HepG2 (cell line): Measurements from ENCODE around the gene NKD1. TPM values are rescaled to one million over a fixed set of nuclear protein-coding genes. Genes with fewer than 3 reads are reported as not detected.
A peak's percentile ranks its signal among the peaks of the same experiment; 100 is the strongest.

Experiments used
- ATAC-seq: fragments of 200-7000 bp; cut with Tn5 transposase; 3 replicates; pipeline ENCODE4 v1.9.1; 2020; ENCODE audit warnings: mild to moderate bottlenecking, moderate library complexity
- BruUV-seq: library from RNA; stranded (reverse); fragments of 400-500 nt; replicated peaks from 2 replicates; lab custom pipeline; 2021; lab: Mats Ljungman, UMichigan
- CTCF ChIA-PET: fragments of 300-600 bp; formaldehyde crosslinking; extraction: SDS; loops from one replicate; lab custom pipeline; 2021; ENCODE audit warnings: low total read pairs, inconsistent platforms, low intra/inter-chr PET ratio; lab: Yijun Ruan, JAX
- POLR2A ChIA-PET: fragments of 350-600 bp; sonication (Branson Sonifier 250); formaldehyde crosslinking; loops from one replicate; lab custom pipeline; 2020; ENCODE audit warnings: antibody characterized with exemption, inconsistent platforms; lab: Yijun Ruan, JAX
- DNase-seq: peaks from one replicate; pipeline ENCODE4 v3.0.0-alpha.2; 2015; ENCODE audit warnings: low spot score
- FAIRE-seq: peaks from 3 replicates; lab custom pipeline; 2011; peaks lifted over from hg19 to GRCh38; lab: Jason Lieb, UNC
- H2AFZ ChIP-seq: one replicate; pipeline ENCODE4 v1.6.1; 2011; ENCODE audit warnings: low read length, inconsistent platforms
- H3K27ac ChIP-seq: fragments of 300-600 bp; 3 replicates; pipeline ENCODE4 v1.8.0; 2011; ENCODE audit warnings: mixed run types, mild to moderate bottlenecking, mixed read lengths, low read length, inconsistent platforms; ENCODE audit not compliant: insufficient read depth; ENCODE audit errors: extremely low read length
- H3K27me3 ChIP-seq, 2 experiments: fragments of 200-600 bp in 1 of 2; 2 replicates in 1 of 2; 3 replicates in 1 of 2; pipeline versions ENCODE4 v1.6.0 to v1.8.0; 2011; ENCODE audit warnings: low read length in 2 of 2, mild to moderate bottlenecking in 2 of 2, moderate library complexity in 2 of 2, inconsistent platforms in 1 of 2; ENCODE audit not compliant: insufficient read depth in 2 of 2, control insufficient read depth in 1 of 2
- H3K36me3 ChIP-seq, 2 experiments: fragments of 200-600 bp in 1 of 2; replicated peaks in 1 of 2; 2 replicates in 1 of 2; 3 replicates in 1 of 2; pipeline versions ENCODE4 v1.5.1 to v1.8.0; 2011; ENCODE audit warnings: low read length in 2 of 2, inconsistent platforms in 1 of 2; ENCODE audit not compliant: insufficient read depth in 2 of 2, control insufficient read depth in 1 of 2
- H3K4me1 ChIP-seq: 2 replicates; pipeline ENCODE4 v1.5.1; 2012; ENCODE audit warnings: low read length, inconsistent platforms; ENCODE audit not compliant: insufficient read depth
- H3K4me2 ChIP-seq: 2 replicates; pipeline ENCODE4 v1.6.0; 2011; ENCODE audit warnings: low read depth, low read length, inconsistent platforms
- H3K4me3 ChIP-seq, 3 experiments: fragments of 200-600 bp in 1 of 3; sonication (generic), shearing (Covaris generic) in 1 of 3; replicated peaks in 1 of 3; 2 replicates each; pipeline ENCODE4 v1.5.1; 2011 to 2016; ENCODE audit warnings: low read length in 3 of 3, inconsistent platforms in 2 of 3, low read depth in 2 of 3, mild to moderate bottlenecking in 2 of 3, control low read depth in 1 of 3, mixed read lengths in 1 of 3; ENCODE audit not compliant: insufficient read depth in 1 of 3
- H3K79me2 ChIP-seq: one replicate; pipeline ENCODE4 v1.6.1; 2011; ENCODE audit warnings: low read length, inconsistent platforms; ENCODE audit not compliant: insufficient read depth
- H3K9ac ChIP-seq: 2 replicates; pipeline ENCODE4 v1.6.0; 2011; ENCODE audit warnings: mild to moderate bottlenecking, low read depth, low read length, inconsistent platforms; ENCODE audit not compliant: insufficient read depth
- H3K9me3 ChIP-seq: 2 replicates; pipeline ENCODE4 v1.5.1; 2012; ENCODE audit warnings: mild to moderate bottlenecking, low read length
- H4K20me1 ChIP-seq: 2 replicates; pipeline ENCODE4 v1.6.0; 2011; ENCODE audit warnings: inconsistent platforms, mild to moderate bottlenecking, low read length, moderate library complexity; ENCODE audit not compliant: insufficient read depth
- CCAR2 ChIP-seq: fragments of 200-400 bp; formaldehyde crosslinking; optimal IDR thresholded peaks from 2 replicates; pipeline ENCODE3; 2018; ENCODE audit warnings: low read depth, mild to moderate bottlenecking, low read length, moderate library complexity
- CSRNP1 ChIP-seq: sonication (generic); formaldehyde crosslinking; IDR thresholded peaks from 2 replicates; pipeline ENCODE4 v1.8.1; 2023; ENCODE audit warnings: mild to moderate bottlenecking, missing genetic modification reagents
- FLYWCH1 ChIP-seq: sonication (generic); formaldehyde crosslinking; IDR thresholded peaks from 2 replicates; pipeline ENCODE4 v1.8.1; 2023; ENCODE audit warnings: mild to moderate bottlenecking, missing genetic modification reagents
- HNRNPH1 ChIP-seq: fragments of 200-400 bp; formaldehyde crosslinking; optimal IDR thresholded peaks from 2 replicates; pipeline ENCODE3; 2017; ENCODE audit warnings: mild to moderate bottlenecking, low read depth, low read length
- MAX ChIP-seq: IDR thresholded peaks from 2 replicates; pipeline ENCODE4 v1.6.1; 2012; ENCODE audit warnings: inconsistent platforms
- NBN ChIP-seq: fragments of 450-650 bp; conservative IDR thresholded peaks from 2 replicates; pipeline ENCODE4 v1.6.1; 2017
- PCBP2 ChIP-seq: fragments of 200-400 bp; formaldehyde crosslinking; optimal IDR thresholded peaks from 2 replicates; pipeline ENCODE3; 2018; ENCODE audit warnings: low read length, low read depth; ENCODE audit not compliant: poor library complexity, severe bottlenecking
- POLR2G ChIP-seq: fragments of 200-400 bp; formaldehyde crosslinking; IDR thresholded peaks from 2 replicates; pipeline ENCODE4 v1.6.1; 2018; ENCODE audit warnings: mild to moderate bottlenecking, low read depth, low read length, moderate library complexity
- RBM39 ChIP-seq: fragments of 200-400 bp; formaldehyde crosslinking; IDR thresholded peaks from one replicate; pipeline ENCODE4 v1.6.1; 2018; ENCODE audit warnings: antibody characterized with exemption, mild to moderate bottlenecking, low read depth, low read length; ENCODE audit not compliant: poor library complexity, severe bottlenecking
- RFXANK ChIP-seq: IDR thresholded peaks from 2 replicates; pipeline ENCODE4 v1.6.1; 2016
- U2AF1 ChIP-seq: fragments of 200-400 bp; formaldehyde crosslinking; optimal IDR thresholded peaks from 2 replicates; pipeline ENCODE3; 2017; ENCODE audit warnings: mild to moderate bottlenecking, low read depth, low read length
- YEATS2 ChIP-seq: sonication (generic); formaldehyde crosslinking; IDR thresholded peaks from 2 replicates; pipeline ENCODE4 v1.4.0; 2020; ENCODE audit warnings: missing genetic modification reagents, borderline replicate concordance
- ZHX1 ChIP-seq: sonication (generic); formaldehyde crosslinking; IDR thresholded peaks from 2 replicates; pipeline ENCODE4 v1.8.1; 2022; ENCODE audit warnings: low read depth, mild to moderate bottlenecking, missing genetic modification reagents
- ZNF274 ChIP-seq: sonication (generic); formaldehyde crosslinking; IDR thresholded peaks from 2 replicates; pipeline ENCODE4 v1.5.1; 2020; ENCODE audit warnings: mild to moderate bottlenecking, missing genetic modification reagents
- ZNF431 ChIP-seq: sonication (generic); formaldehyde crosslinking; IDR thresholded peaks from 2 replicates; pipeline ENCODE4 v1.9.0; 2022; ENCODE audit warnings: missing genetic modification reagents, low read depth, mild to moderate bottlenecking, borderline replicate concordance
- ZNF576 ChIP-seq: sonication (generic); formaldehyde crosslinking; IDR thresholded peaks from 2 replicates; pipeline ENCODE4 v1.4.0; 2020; ENCODE audit warnings: mild to moderate bottlenecking, missing genetic modification reagents
- ZNF784 ChIP-seq: sonication (generic); formaldehyde crosslinking; IDR thresholded peaks from 2 replicates; pipeline ENCODE4 v1.5.1; 2020; ENCODE audit warnings: missing genetic modification reagents, mild to moderate bottlenecking, borderline replicate concordance
- WGBS: methylation state at CpG from one replicate; pipeline ENCODE4 v1.1.6; 2017; ENCODE audit warnings: low lambda C conversion rate; 5-methylcytosine and 5-hydroxymethylcytosine counted together
- in situ Hi-C: cut with HindIII; loops from 2 replicates; pipeline ENCODE4 v1.10.0; 2017; ENCODE audit warnings: low pct_unique_long_range_greater_than_20kb; ENCODE audit not compliant: extremely low pct_ligation_motif_present
- intact Hi-C: fragments of 100-400 bp; cut with micrococcal nuclease; formaldehyde crosslinking; loops from one replicate; pipeline ENCODE4 v1.10.0; 2022; ENCODE audit not compliant: unreplicated experiment
- polyA plus RNA-seq, 8 experiments: library from polyadenylated mRNA; depleted of rRNA in 3 of 8; stranded (reverse) in 7 of 8; unstranded in 1 of 8; fragments of >200 nt; fragmentation: Illumina TruSeq in 4 of 8; extraction: Trizol in 4 of 8; gene quantifications; 2 replicates each; pipeline versions ENCODE4 v1.2.1 to v1.2.3, GENCODE V29; 2011 to 2016; ENCODE audit warnings: low read depth in 4 of 8, missing spikeins in 1 of 8, mixed read lengths in 1 of 8; ENCODE audit not compliant: insufficient read depth in 1 of 8
- total RNA-seq, 5 experiments: library from RNA; depleted of rRNA; stranded (reverse); fragments of >200 nt; fragmentation: Illumina TruSeq; extraction: Trizol; gene quantifications; 2 replicates each; pipeline ENCODE4 v1.2.3, GENCODE V29; 2016; ENCODE audit warnings: low read depth in 1 of 5

The NKD1 gene
- total and polyA plus RNA-seq, 2 of the 13 experiments (the other 11 are each of a cell fraction or from before 2014, with no cell fraction given), result 70.4 to 121 TPM

- ChIA-PET POLR2A (interaction anchor here (2.9 to 4.9 kb wide), 2 partner anchors 14 kb away, joined by 9 to 68 read pairs; partner anchors contain the start of gene NKD1), CTCF (no interaction called here)
- in situ Hi-C loops (no loop called here), intact Hi-C loops (no loop called here)
- Histone ChIP-seq H3K27me3 (no peaks in the 10 kb centered on the region), H3K4me3 (no peak overlapping the region), H4K20me1 (no peaks in the 10 kb centered on the region), H3K9ac (no peak overlapping the region), H3K4me2 (no peak overlapping the region), H3K79me2 (peaks cover 3% of the 10 kb centered on the region), H3K27ac (no peak overlapping the region), H3K9me3 (peaks cover 19% of the 10 kb centered on the region), H2AFZ (no peak overlapping the region), H3K4me1 (peaks cover 70% of the 10 kb centered on the region), H3K36me3 (peaks cover 3 to 4% of the 10 kb centered on the region in 2 experiments; a peak in 4 of 5 replicates)
- ATAC-seq, result no peak
- no peak for FAIRE-seq
- no peak for TF ChIP-seq PCBP2
- no peak for TF ChIP-seq FLYWCH1 (CRISPR knock-in tag)
- no peak for TF ChIP-seq RFXANK
- TF ChIP-seq MAX, result no peak
- TF ChIP-seq ZNF576, result no peak
- TF ChIP-seq NBN, result no peak
- TF ChIP-seq ZHX1 (CRISPR knock-in tag), result no peak
- no peak for TF ChIP-seq YEATS2 (CRISPR knock-in tag)
- no peak for TF ChIP-seq CCAR2
- no peak for TF ChIP-seq U2AF1
- TF ChIP-seq RBM39, result no peak
- 0 out of 2 replicates have a peak, but pooled peaks have one; percentile 19 for TF ChIP-seq ZNF784 (CRISPR knock-in tag)
- no peak for TF ChIP-seq ZNF431 (CRISPR knock-in tag)
- 0 out of 2 replicates have a peak, but pooled peaks have one; percentile 3 for TF ChIP-seq POLR2G
- TF ChIP-seq CSRNP1 (CRISPR knock-in tag), result no peak
- TF ChIP-seq ZNF274 (CRISPR knock-in tag), result 0 out of 2 replicates have a peak, but pooled peaks have one; percentile 14
- no peak for TF ChIP-seq HNRNPH1
- BruUV-seq, result no TSS peak
- no peak for DNase-seq
- WGBS, result 95% methylated on average over 4 of the region's 4 CpGs
Observed at GRCh38 chr16:50533317-50533716, 14.9 kb upstream of the NKD1 start.
